HepG2 (cell line): ENCODE data around the gene PAQR5. TPM values are rescaled to one million over a fixed set of nuclear protein-coding genes. Genes with fewer than 3 reads are reported as not detected.

Source experiments
- ATAD3A ChIP-seq: sonication (generic); formaldehyde crosslinking; IDR thresholded peaks from 2 replicates; pipeline ENCODE4 v1.4.0; 2020; ENCODE audit warnings: missing genetic modification reagents
- ZNF253 ChIP-seq: sonication (generic); formaldehyde crosslinking; IDR thresholded peaks from 2 replicates; pipeline ENCODE4 v1.8.0; 2022; ENCODE audit warnings: mild to moderate bottlenecking, missing genetic modification reagents, borderline replicate concordance
- ZNF569 ChIP-seq: sonication (generic); formaldehyde crosslinking; IDR thresholded peaks from 2 replicates; pipeline ENCODE4 v1.5.0; 2020; ENCODE audit warnings: mild to moderate bottlenecking, missing genetic modification reagents, moderate library complexity, borderline replicate concordance
- ZNF776 ChIP-seq: sonication (generic); formaldehyde crosslinking; IDR thresholded peaks from 2 replicates; pipeline ENCODE4 v1.4.0; 2020; ENCODE audit warnings: mild to moderate bottlenecking, missing genetic modification reagents
- ZNF850 ChIP-seq: sonication (generic); formaldehyde crosslinking; conservative IDR thresholded peaks from 2 replicates; pipeline ENCODE4 v1.9.0; 2021; ENCODE audit warnings: mild to moderate bottlenecking, missing genetic modification reagents
- polyA plus RNA-seq, 8 experiments: library from polyadenylated mRNA; depleted of rRNA in 3 of 8; stranded (reverse) in 7 of 8; unstranded in 1 of 8; fragments of >200 nt; fragmentation: Illumina TruSeq in 4 of 8; extraction: Trizol in 4 of 8; gene quantifications; 2 replicates each; pipeline versions ENCODE4 v1.2.1 to v1.2.3, GENCODE V29; 2011 to 2016; ENCODE audit warnings: low read depth in 4 of 8, missing spikeins in 1 of 8, mixed read lengths in 1 of 8; ENCODE audit not compliant: insufficient read depth in 1 of 8
- total RNA-seq, 5 experiments: library from RNA; depleted of rRNA; stranded (reverse); fragments of >200 nt; fragmentation: Illumina TruSeq; extraction: Trizol; gene quantifications; 2 replicates each; pipeline ENCODE4 v1.2.3, GENCODE V29; 2016; ENCODE audit warnings: low read depth in 1 of 5
- TF ChIP-seq, protein P1 (sequence below): sonication (generic); formaldehyde crosslinking; IDR thresholded peaks from 2 replicates; pipeline ENCODE4 v1.4.0; 2020; ENCODE audit warnings: mild to moderate bottlenecking, missing genetic modification reagents
- TF ChIP-seq, protein P2 (sequence below): sonication (generic); formaldehyde crosslinking; IDR thresholded peaks from 2 replicates; pipeline ENCODE4 v1.4.0; 2020; ENCODE audit warnings: missing genetic modification reagents
- TF ChIP-seq, protein P3 (sequence below): sonication (generic); formaldehyde crosslinking; IDR thresholded peaks from 2 replicates; pipeline ENCODE4 v1.5.1; 2020; ENCODE audit warnings: mild to moderate bottlenecking, missing genetic modification reagents
- TF ChIP-seq, protein P4 (sequence below): sonication (generic); formaldehyde crosslinking; IDR thresholded peaks from 2 replicates; pipeline ENCODE4 v1.5.1; 2020; ENCODE audit warnings: missing genetic modification reagents, mild to moderate bottlenecking, borderline replicate concordance

Gene PAQR5
- total and polyA plus RNA-seq, 2 of the 13 experiments (the other 11 are each of a cell fraction or from before 2014, with no cell fraction given): 0.53 to 1.3 TPM

DNA sequence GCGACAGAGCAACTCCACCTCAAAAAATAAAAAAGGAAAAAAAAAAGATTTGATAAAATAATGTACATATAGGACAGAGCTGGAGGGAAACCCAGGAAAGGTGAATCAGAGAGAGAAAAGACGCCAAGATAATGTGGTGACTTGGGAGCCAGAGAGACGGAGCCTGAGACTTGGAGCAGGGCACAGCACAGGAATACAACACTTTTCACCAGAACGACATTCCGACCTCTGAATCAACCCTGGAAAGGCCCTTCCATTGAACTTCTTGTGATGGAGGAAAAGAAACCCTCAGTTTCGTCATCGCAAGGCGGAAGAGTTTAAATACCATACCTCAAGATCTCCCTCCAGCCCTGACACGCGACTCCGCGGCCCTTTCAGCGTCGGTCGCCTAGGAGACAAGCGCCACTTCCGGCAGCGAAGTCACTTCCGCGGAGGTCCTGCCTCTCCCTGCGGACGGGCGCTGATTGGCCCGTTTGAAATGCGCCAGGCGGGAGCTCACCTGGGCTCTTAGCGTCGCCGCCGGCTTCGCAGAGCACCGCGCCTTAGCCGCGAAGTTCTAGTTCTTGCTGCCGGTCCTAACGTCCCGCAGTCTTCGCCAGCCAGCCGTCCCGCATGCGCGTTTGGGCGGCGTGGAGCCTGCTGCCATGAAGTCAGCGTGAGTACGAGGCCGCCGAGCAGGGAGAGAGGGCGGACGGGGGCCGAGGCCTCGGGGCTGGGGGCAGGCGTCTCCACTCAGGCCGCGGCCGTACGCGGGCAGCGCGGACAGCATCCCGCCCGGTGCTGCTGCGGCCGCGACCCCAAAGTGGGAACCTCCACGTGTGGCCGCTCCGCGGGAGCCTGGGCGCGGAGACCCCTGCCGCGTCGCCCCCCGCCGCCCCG lies 115.3 kb downstream of the PAQR5 start, which contains the start of gene KIF23 (continued):
- TF ChIP-seq, protein P1, sequence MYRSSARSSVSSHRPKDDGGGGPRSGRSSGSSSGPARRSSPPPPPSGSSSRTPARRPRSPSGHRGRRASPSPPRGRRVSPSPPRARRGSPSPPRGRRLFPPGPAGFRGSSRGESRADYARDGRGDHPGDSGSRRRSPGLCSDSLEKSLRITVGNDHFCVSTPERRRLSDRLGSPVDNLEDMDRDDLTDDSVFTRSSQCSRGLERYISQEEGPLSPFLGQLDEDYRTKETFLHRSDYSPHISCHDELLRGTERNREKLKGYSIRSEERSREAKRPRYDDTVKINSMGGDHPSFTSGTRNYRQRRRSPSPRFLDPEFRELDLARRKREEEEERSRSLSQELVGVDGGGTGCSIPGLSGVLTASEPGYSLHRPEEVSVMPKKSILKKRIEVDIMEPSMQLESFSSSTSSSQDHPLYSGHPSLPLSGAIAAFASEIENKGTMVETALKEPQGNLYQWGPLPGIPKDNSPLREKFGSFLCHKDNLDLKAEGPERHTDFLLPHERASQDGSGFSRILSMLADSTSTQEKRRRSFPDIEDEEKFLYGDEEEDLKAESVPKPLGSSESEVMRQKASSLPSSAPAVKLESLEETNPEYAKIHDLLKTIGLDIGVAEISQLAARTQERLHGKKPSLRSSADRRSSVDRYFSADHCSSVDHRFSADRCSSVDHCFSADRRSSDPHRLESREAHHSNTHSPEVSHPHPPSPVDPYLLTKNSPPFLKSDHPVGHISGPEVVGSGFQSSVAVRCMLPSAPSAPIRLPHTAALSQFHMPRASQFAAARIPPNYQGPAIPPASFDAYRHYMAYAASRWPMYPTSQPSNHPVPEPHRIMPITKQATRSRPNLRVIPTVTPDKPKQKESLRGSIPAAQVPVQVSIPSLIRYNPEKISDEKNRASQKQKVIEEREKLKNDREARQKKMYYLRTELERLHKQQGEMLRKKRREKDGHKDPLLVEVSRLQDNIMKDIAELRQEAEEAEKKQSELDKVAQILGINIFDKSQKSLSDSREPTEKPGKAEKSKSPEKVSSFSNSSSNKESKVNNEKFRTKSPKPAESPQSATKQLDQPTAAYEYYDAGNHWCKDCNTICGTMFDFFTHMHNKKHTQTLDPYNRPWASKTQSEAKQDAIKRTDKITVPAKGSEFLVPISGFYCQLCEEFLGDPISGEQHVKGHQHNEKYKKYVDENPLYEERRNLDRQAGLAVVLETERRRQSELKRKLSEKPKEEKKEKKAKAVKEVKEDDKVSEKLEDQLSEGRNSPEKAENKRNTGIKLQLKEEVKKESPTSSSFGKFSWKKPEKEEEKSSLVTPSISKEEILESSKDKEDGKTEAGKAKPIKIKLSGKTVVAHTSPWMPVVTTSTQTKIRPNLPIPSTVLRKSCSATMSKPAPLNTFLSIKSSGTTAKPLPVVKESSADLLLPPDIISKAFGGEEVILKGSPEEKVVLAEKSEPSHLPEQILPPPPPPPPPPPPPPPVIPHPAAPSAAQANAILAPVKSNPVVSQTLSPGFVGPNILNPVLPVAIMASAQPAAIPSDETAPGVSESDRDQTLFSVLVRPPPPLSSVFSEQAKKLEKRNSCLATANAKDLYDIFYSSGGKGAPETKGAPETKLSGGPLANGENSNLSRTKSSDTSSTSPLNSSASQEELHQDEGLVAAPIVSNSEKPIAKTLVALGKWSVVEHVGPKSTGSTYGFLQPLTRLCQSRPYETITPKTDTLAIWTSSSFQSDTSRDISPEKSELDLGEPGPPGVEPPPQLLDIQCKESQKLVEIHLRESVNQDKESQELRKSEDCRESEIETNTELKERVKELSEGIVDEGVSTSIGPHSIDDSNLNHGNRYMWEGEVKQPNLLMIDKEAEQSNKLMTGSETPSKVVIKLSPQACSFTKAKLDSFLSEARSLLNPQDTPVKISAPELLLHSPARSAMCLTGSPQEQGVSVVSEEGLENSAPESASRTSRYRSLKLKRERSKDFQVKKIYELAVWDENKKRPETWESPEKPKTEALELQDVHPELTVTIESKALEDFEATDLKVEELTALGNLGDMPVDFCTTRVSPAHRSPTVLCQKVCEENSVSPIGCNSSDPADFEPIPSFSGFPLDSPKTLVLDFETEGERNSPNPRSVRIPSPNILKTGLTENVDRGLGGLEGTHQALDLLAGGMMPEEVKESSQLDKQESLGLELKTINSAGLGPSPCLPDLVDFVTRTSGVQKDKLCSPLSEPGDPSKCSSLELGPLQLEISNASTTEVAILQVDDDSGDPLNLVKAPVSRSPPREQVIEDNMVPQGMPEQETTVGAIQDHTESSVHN (CRISPR knock-in tag): no peak
- TF ChIP-seq ZNF776 (CRISPR knock-in tag) (peak; percentile 31; the same call in 1 of the 2 replicates), ZNF569 (CRISPR knock-in tag) (no peak), ATAD3A (no peak), ZNF253 (CRISPR knock-in tag) (peak; percentile 12; the same call in 1 of the 2 replicates), ZNF850 (CRISPR knock-in tag) (no peak)
- TF ChIP-seq, protein P2, sequence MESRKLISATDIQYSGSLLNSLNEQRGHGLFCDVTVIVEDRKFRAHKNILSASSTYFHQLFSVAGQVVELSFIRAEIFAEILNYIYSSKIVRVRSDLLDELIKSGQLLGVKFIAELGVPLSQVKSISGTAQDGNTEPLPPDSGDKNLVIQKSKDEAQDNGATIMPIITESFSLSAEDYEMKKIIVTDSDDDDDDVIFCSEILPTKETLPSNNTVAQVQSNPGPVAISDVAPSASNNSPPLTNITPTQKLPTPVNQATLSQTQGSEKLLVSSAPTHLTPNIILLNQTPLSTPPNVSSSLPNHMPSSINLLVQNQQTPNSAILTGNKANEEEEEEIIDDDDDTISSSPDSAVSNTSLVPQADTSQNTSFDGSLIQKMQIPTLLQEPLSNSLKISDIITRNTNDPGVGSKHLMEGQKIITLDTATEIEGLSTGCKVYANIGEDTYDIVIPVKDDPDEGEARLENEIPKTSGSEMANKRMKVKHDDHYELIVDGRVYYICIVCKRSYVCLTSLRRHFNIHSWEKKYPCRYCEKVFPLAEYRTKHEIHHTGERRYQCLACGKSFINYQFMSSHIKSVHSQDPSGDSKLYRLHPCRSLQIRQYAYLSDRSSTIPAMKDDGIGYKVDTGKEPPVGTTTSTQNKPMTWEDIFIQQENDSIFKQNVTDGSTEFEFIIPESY (CRISPR knock-in tag): no peak
- TF ChIP-seq, protein P3, sequence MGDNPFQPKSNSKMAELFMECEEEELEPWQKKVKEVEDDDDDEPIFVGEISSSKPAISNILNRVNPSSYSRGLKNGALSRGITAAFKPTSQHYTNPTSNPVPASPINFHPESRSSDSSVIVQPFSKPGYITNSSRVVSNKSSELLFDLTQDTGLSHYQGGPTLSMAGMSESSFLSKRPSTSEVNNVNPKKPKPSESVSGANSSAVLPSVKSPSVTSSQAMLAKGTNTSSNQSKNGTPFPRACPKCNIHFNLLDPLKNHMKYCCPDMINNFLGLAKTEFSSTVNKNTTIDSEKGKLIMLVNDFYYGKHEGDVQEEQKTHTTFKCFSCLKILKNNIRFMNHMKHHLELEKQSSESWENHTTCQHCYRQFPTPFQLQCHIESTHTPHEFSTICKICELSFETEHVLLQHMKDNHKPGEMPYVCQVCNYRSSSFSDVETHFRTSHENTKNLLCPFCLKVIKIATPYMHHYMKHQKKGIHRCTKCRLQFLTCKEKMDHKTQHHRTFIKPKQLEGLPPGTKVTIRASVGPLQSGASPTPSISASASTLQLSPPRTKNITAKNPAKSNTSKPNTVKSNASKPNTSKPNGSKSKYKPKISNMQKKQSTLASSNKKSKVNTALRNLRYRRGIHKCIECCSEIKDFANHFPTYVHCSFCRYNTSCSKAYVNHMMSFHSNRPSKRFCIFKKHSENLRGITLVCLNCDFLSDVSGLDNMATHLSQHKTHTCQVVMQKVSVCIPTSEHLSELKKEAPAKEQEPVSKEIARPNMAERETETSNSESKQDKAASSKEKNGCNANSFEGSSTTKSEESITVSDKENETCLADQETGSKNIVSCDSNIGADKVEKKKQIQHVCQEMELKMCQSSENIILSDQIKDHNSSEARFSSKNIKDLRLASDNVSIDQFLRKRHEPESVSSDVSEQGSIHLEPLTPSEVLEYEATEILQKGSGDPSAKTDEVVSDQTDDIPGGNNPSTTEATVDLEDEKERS (CRISPR knock-in tag): no peak
- TF ChIP-seq, protein P4, sequence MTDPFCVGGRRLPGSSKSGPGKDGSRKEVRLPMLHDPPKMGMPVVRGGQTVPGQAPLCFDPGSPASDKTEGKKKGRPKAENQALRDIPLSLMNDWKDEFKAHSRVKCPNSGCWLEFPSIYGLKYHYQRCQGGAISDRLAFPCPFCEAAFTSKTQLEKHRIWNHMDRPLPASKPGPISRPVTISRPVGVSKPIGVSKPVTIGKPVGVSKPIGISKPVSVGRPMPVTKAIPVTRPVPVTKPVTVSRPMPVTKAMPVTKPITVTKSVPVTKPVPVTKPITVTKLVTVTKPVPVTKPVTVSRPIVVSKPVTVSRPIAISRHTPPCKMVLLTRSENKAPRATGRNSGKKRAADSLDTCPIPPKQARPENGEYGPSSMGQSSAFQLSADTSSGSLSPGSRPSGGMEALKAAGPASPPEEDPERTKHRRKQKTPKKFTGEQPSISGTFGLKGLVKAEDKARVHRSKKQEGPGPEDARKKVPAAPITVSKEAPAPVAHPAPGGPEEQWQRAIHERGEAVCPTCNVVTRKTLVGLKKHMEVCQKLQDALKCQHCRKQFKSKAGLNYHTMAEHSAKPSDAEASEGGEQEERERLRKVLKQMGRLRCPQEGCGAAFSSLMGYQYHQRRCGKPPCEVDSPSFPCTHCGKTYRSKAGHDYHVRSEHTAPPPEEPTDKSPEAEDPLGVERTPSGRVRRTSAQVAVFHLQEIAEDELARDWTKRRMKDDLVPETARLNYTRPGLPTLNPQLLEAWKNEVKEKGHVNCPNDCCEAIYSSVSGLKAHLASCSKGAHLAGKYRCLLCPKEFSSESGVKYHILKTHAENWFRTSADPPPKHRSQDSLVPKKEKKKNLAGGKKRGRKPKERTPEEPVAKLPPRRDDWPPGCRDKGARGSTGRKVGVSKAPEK (CRISPR knock-in tag): no peak
